Adipocyte (in vitro differentiated cells): ENCODE measurements around the gene TIAM1.

Source experiments
- DNase-seq: peaks from one replicate; pipeline ENCODE4 v3.0.0-alpha.2; 2015; ENCODE audit warnings: low read depth
- H3K27me3 ChIP-seq: replicated peaks from 2 replicates; pipeline ENCODE4 v1.7.0; 2013; ENCODE audit warnings: mild to moderate bottlenecking, low read length, moderate library complexity; ENCODE audit not compliant: control insufficient read depth, insufficient read depth
- H3K36me3 ChIP-seq: 2 replicates; pipeline ENCODE4 v1.7.0; 2013; ENCODE audit warnings: low read length, mild to moderate bottlenecking, moderate library complexity; ENCODE audit not compliant: control insufficient read depth, insufficient read depth, severe bottlenecking
- H3K4me1 ChIP-seq: 2 replicates; pipeline ENCODE4 v1.7.0; 2013; ENCODE audit warnings: mild to moderate bottlenecking, low read length, moderate library complexity; ENCODE audit not compliant: control insufficient read depth, insufficient read depth
- H3K4me3 ChIP-seq: 2 replicates; pipeline ENCODE4 v1.7.0; 2013; ENCODE audit warnings: mild to moderate bottlenecking, low read length, moderate library complexity
- H3K9ac ChIP-seq: 2 replicates; pipeline ENCODE4 v1.7.0; 2013; ENCODE audit warnings: mild to moderate bottlenecking, low read length, moderate library complexity
- H3K9me3 ChIP-seq: 2 replicates; pipeline ENCODE4 v1.7.0; 2013; ENCODE audit warnings: mild to moderate bottlenecking, low read length, moderate library complexity; ENCODE audit not compliant: control insufficient read depth

The TIAM1 gene

GRCh38 chr21:31261759-31262158 is 82.3 kb downstream of the TIAM1 start:
- no peak for DNase-seq
- H3K9me3 ChIP-seq, result no peaks in the 10 kb centered on the region
- no peaks in the 10 kb centered on the region for H3K36me3 ChIP-seq
- no peak overlapping the region for H3K9ac ChIP-seq
- peaks cover 34% of the 10 kb centered on the region for H3K4me1 ChIP-seq
- H3K4me3 ChIP-seq, result no peak overlapping the region
- H3K27me3 ChIP-seq, result no peaks in the 10 kb centered on the region

- DNase-seq, result peak; percentile 29
- Histone ChIP-seq H3K4me1 (peaks cover 27% of the 10 kb centered on the region), H3K36me3 (no peaks in the 10 kb centered on the region), H3K4me3 (no peak overlapping the region), H3K9ac (no peak overlapping the region), H3K27me3 (no peaks in the 10 kb centered on the region), H3K9me3 (no peaks in the 10 kb centered on the region)
Measured at GRCh38 chr21:31260790-31261189, 83.3 kb downstream of the TIAM1 start.

GRCh38 chr21:31258073-31258472 is 86.0 kb downstream of the TIAM1 start:
- DNase-seq, result no peak
- H3K9me3 ChIP-seq, result no peaks in the 10 kb centered on the region

GRCh38 chr21:31257265-31257664 is 86.8 kb downstream of the TIAM1 start:
- no peaks in the 10 kb centered on the region for H3K27me3 ChIP-seq
- H3K4me1 ChIP-seq, result peaks cover 13% of the 10 kb centered on the region

More at GRCh38 chr21:31258073-31258472, 86.0 kb downstream of the TIAM1 start:
- Histone ChIP-seq H3K36me3 (no peaks in the 10 kb centered on the region), H3K4me1 (peaks cover 19% of the 10 kb centered on the region), H3K4me3 (no peak overlapping the region), H3K27me3 (no peaks in the 10 kb centered on the region), H3K9ac (no peak overlapping the region)

GRCh38 chr21:31255896-31256295 is 88.2 kb downstream of the TIAM1 start:
- no peak for DNase-seq
- Histone ChIP-seq H3K36me3 (no peaks in the 10 kb centered on the region), H3K27me3 (no peaks in the 10 kb centered on the region), H3K4me1 (peaks cover 7% of the 10 kb centered on the region), H3K9ac (no peak overlapping the region), H3K9me3 (no peaks in the 10 kb centered on the region), H3K4me3 (no peak overlapping the region)

More at GRCh38 chr21:31257265-31257664, 86.8 kb downstream of the TIAM1 start:
- no peaks in the 10 kb centered on the region for H3K9me3 ChIP-seq
- no peak overlapping the region for H3K4me3 ChIP-seq
- H3K9ac ChIP-seq, result no peak overlapping the region
- H3K36me3 ChIP-seq, result no peaks in the 10 kb centered on the region
- no peak for DNase-seq

GRCh38 chr21:31255036-31255435 is 89.0 kb downstream of the TIAM1 start:
- H3K9me3 ChIP-seq, result no peaks in the 10 kb centered on the region
- no peaks in the 10 kb centered on the region for H3K27me3 ChIP-seq
- H3K9ac ChIP-seq, result no peak overlapping the region
- no peaks in the 10 kb centered on the region for H3K36me3 ChIP-seq
- no peak overlapping the region for H3K4me3 ChIP-seq
- no peak for DNase-seq
- no peaks in the 10 kb centered on the region for H3K4me1 ChIP-seq

- Histone ChIP-seq H3K9me3 (no peaks in the 10 kb centered on the region), H3K36me3 (no peaks in the 10 kb centered on the region), H3K27me3 (no peaks in the 10 kb centered on the region), H3K9ac (no peak overlapping the region), H3K4me3 (no peak overlapping the region), H3K4me1 (no peaks in the 10 kb centered on the region)
- DNase-seq, result no peak
Measured at GRCh38 chr21:31254131-31254530, 89.9 kb downstream of the TIAM1 start.

GRCh38 chr21:31253684-31254083 is 90.4 kb downstream of the TIAM1 start:
- H3K4me3 ChIP-seq, result no peak overlapping the region
- H3K9me3 ChIP-seq, result no peaks in the 10 kb centered on the region
- H3K27me3 ChIP-seq, result no peaks in the 10 kb centered on the region
- no peak for DNase-seq
- H3K9ac ChIP-seq, result no peak overlapping the region
- no peaks in the 10 kb centered on the region for H3K4me1 ChIP-seq
- H3K36me3 ChIP-seq, result no peaks in the 10 kb centered on the region

GRCh38 chr21:31252611-31253010 is 91.5 kb downstream of the TIAM1 start:
- Histone ChIP-seq H3K9me3 (no peaks in the 10 kb centered on the region), H3K4me3 (no peak overlapping the region), H3K4me1 (no peaks in the 10 kb centered on the region), H3K27me3 (no peaks in the 10 kb centered on the region), H3K9ac (no peak overlapping the region), H3K36me3 (no peaks in the 10 kb centered on the region)
- no peak for DNase-seq

- DNase-seq, result no peak
Measured at GRCh38 chr21:31252091-31252490, 92.0 kb downstream of the TIAM1 start.

GRCh38 chr21:31251686-31252085 is 92.4 kb downstream of the TIAM1 start:
- Histone ChIP-seq H3K36me3 (no peaks in the 10 kb centered on the region), H3K4me3 (no peak overlapping the region), H3K9ac (no peak overlapping the region), H3K4me1 (no peaks in the 10 kb centered on the region), H3K27me3 (no peaks in the 10 kb centered on the region), H3K9me3 (no peaks in the 10 kb centered on the region)
- no peak for DNase-seq

More at GRCh38 chr21:31252091-31252490, 92.0 kb downstream of the TIAM1 start:
- Histone ChIP-seq H3K9ac (no peak overlapping the region), H3K4me3 (no peak overlapping the region), H3K27me3 (no peaks in the 10 kb centered on the region), H3K9me3 (no peaks in the 10 kb centered on the region), H3K36me3 (no peaks in the 10 kb centered on the region), H3K4me1 (no peaks in the 10 kb centered on the region)

- Histone ChIP-seq H3K36me3 (peaks cover 7% of the 10 kb centered on the region), H3K9ac (no peak overlapping the region)
Measured at GRCh38 chr21:31248598-31248997, 95.5 kb downstream of the TIAM1 start.

More at GRCh38 chr21:31248598-31248997, 95.5 kb downstream of the TIAM1 start:
- DNase-seq, result peak; percentile 12
- Histone ChIP-seq H3K4me3 (no peak overlapping the region), H3K9me3 (peaks cover 6% of the 10 kb centered on the region), H3K27me3 (no peaks in the 10 kb centered on the region), H3K4me1 (no peaks in the 10 kb centered on the region)
